WTC11 (cell line): ENCODE measurements around the gene MOSMO.

Experiments
- ATF3 ChIP-seq: sonication (generic); formaldehyde crosslinking; conservative IDR thresholded peaks from 2 replicates; pipeline ENCODE4 v1.8.1; 2022; ENCODE audit warnings: mild to moderate bottlenecking, missing genetic modification reagents
- CTCF ChIP-seq: fragments of 200-600 bp; IDR thresholded peaks from 2 replicates; pipeline ENCODE4 v1.8.0; 2022; ENCODE audit warnings: antibody characterized with exemption
- MAX ChIP-seq: sonication (generic); formaldehyde crosslinking; IDR thresholded peaks from 2 replicates; pipeline ENCODE4 v1.8.0; 2022; ENCODE audit warnings: mild to moderate bottlenecking, missing genetic modification reagents
- NFYB ChIP-seq: sonication (generic); formaldehyde crosslinking; conservative IDR thresholded peaks from 2 replicates; pipeline ENCODE4 v1.8.0; 2022; ENCODE audit warnings: low read depth, missing genetic modification reagents
- NR3C1 ChIP-seq: sonication (generic); formaldehyde crosslinking; conservative IDR thresholded peaks from 2 replicates; pipeline ENCODE4 v1.8.1; 2023; ENCODE audit warnings: low read depth, mild to moderate bottlenecking, missing genetic modification reagents
- SP1 ChIP-seq: sonication (generic); formaldehyde crosslinking; conservative IDR thresholded peaks from 2 replicates; pipeline ENCODE4 v1.8.1; 2022; ENCODE audit warnings: missing genetic modification reagents
- ZNF317 ChIP-seq: sonication (generic); formaldehyde crosslinking; IDR thresholded peaks from 2 replicates; pipeline ENCODE4 v1.8.1; 2023; ENCODE audit warnings: low read depth, mild to moderate bottlenecking, moderate library complexity, missing genetic modification reagents, borderline replicate concordance
- TF ChIP-seq, protein P1 (sequence below): sonication (generic); formaldehyde crosslinking; IDR thresholded peaks from 2 replicates; pipeline ENCODE4 v1.8.1; 2023; ENCODE audit warnings: mild to moderate bottlenecking, missing genetic modification reagents, borderline replicate concordance
- TF ChIP-seq, protein P2 (sequence below): sonication (generic); formaldehyde crosslinking; IDR thresholded peaks from 2 replicates; pipeline ENCODE4 v1.8.0; 2022; ENCODE audit warnings: mild to moderate bottlenecking, missing genetic modification reagents
- TF ChIP-seq, protein P3 (sequence below): sonication (generic); formaldehyde crosslinking; IDR thresholded peaks from 2 replicates; pipeline ENCODE4 v1.8.1; 2023; ENCODE audit warnings: mild to moderate bottlenecking, missing genetic modification reagents, moderate library complexity

DNA sequence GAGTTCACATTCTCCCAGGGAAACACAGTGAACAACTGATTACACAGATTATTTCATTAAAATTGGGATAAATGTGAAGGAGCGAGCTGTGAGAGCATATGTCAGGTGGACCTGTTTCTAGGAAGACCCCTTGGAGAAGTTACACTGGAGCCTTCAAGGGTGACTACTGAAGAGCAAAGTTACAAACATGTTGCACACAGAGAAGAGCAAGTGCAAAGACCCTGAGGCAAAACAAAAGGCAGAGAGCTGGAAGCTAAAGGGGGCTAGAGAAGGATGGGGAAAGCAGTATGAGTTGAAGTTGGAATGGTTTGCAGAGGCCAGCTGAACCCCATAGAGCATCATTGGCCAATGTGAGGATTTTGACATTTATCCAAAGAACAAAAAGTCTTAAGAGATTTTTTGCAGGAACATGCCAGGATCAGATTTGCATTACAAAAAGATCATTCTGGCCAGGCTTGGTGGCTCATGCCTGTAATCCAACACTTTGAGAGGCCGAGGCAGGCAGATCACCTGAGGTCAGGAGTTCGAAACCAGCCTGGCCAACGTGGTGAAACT is 21.1 kb upstream of the MOSMO start:
- TF ChIP-seq CTCF (no peak), NFYB (CRISPR knock-in tag) (no peak), MAX (no peak), SP1 (CRISPR knock-in tag) (no peak), ZNF317 (no peak), NR3C1 (CRISPR knock-in tag) (no peak), ATF3 (CRISPR knock-in tag) (no peak)
- TF ChIP-seq, protein P1, sequence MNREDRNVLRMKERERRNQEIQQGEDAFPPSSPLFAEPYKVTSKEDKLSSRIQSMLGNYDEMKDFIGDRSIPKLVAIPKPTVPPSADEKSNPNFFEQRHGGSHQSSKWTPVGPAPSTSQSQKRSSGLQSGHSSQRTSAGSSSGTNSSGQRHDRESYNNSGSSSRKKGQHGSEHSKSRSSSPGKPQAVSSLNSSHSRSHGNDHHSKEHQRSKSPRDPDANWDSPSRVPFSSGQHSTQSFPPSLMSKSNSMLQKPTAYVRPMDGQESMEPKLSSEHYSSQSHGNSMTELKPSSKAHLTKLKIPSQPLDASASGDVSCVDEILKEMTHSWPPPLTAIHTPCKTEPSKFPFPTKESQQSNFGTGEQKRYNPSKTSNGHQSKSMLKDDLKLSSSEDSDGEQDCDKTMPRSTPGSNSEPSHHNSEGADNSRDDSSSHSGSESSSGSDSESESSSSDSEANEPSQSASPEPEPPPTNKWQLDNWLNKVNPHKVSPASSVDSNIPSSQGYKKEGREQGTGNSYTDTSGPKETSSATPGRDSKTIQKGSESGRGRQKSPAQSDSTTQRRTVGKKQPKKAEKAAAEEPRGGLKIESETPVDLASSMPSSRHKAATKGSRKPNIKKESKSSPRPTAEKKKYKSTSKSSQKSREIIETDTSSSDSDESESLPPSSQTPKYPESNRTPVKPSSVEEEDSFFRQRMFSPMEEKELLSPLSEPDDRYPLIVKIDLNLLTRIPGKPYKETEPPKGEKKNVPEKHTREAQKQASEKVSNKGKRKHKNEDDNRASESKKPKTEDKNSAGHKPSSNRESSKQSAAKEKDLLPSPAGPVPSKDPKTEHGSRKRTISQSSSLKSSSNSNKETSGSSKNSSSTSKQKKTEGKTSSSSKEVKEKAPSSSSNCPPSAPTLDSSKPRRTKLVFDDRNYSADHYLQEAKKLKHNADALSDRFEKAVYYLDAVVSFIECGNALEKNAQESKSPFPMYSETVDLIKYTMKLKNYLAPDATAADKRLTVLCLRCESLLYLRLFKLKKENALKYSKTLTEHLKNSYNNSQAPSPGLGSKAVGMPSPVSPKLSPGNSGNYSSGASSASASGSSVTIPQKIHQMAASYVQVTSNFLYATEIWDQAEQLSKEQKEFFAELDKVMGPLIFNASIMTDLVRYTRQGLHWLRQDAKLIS (CRISPR knock-in tag): no peak
- TF ChIP-seq, protein P2, sequence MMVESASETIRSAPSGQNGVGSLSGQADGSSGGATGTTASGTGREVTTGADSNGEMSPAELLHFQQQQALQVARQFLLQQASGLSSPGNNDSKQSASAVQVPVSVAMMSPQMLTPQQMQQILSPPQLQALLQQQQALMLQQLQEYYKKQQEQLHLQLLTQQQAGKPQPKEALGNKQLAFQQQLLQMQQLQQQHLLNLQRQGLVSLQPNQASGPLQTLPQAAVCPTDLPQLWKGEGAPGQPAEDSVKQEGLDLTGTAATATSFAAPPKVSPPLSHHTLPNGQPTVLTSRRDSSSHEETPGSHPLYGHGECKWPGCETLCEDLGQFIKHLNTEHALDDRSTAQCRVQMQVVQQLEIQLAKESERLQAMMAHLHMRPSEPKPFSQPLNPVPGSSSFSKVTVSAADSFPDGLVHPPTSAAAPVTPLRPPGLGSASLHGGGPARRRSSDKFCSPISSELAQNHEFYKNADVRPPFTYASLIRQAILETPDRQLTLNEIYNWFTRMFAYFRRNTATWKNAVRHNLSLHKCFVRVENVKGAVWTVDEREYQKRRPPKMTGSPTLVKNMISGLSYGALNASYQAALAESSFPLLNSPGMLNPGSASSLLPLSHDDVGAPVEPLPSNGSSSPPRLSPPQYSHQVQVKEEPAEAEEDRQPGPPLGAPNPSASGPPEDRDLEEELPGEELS (CRISPR knock-in tag): no peak
- TF ChIP-seq, protein P3, sequence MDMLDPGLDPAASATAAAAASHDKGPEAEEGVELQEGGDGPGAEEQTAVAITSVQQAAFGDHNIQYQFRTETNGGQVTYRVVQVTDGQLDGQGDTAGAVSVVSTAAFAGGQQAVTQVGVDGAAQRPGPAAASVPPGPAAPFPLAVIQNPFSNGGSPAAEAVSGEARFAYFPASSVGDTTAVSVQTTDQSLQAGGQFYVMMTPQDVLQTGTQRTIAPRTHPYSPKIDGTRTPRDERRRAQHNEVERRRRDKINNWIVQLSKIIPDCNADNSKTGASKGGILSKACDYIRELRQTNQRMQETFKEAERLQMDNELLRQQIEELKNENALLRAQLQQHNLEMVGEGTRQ (CRISPR knock-in tag): no peak
